ENCODE results near the gene EXOC6B.
A peak's percentile ranks its signal among the peaks of the same experiment; 100 is the strongest.

EXOC6B gene

GRCh38 chr2:72841462-72842125 is 15.8 kb upstream of the EXOC6B start:
- Mint-ChIP-seq H3K27ac (no peak overlapping the region), H3K4me3 (no peak overlapping the region), H3K27me3 (peaks cover 33% of the 10 kb centered on the region), H3K4me1 (no peaks in the 10 kb centered on the region), H3K9me3 (no peaks in the 10 kb centered on the region), H3K36me3 (no peaks in the 10 kb centered on the region)
- no peak for ATAC-seq

- Mint-ChIP-seq H3K4me3 (no peak overlapping the region), H3K9me3 (no peaks in the 10 kb centered on the region), H3K36me3 (no peaks in the 10 kb centered on the region), H3K4me1 (no peaks in the 10 kb centered on the region), H3K27me3 (peaks cover 33% of the 10 kb centered on the region), H3K27ac (no peak overlapping the region)
- no peak for ATAC-seq
These were observed 14.2 kb upstream of the EXOC6B start for GRCh38 chr2:72840066-72840465.

GRCh38 chr2:72837171-72837570 is 11.3 kb upstream of the EXOC6B start:
- no peaks in the 10 kb centered on the region for H3K36me3 Mint-ChIP-seq
- H3K27ac Mint-ChIP-seq = no peak overlapping the region
- no peak for ATAC-seq
- H3K4me1 Mint-ChIP-seq = peaks cover 5% of the 10 kb centered on the region
- H3K4me3 Mint-ChIP-seq = no peak overlapping the region
- peaks cover 28% of the 10 kb centered on the region for H3K27me3 Mint-ChIP-seq
- H3K9me3 Mint-ChIP-seq = no peaks in the 10 kb centered on the region

GRCh38 chr2:72835403-72835802 is 9.6 kb upstream of the EXOC6B start:
- peaks cover 5% of the 10 kb centered on the region for H3K4me1 Mint-ChIP-seq
- H3K36me3 Mint-ChIP-seq = no peaks in the 10 kb centered on the region
- ATAC-seq = no peak
- H3K27me3 Mint-ChIP-seq = peaks cover 16% of the 10 kb centered on the region
- H3K27ac Mint-ChIP-seq = no peak overlapping the region
- no peaks in the 10 kb centered on the region for H3K9me3 Mint-ChIP-seq
- H3K4me3 Mint-ChIP-seq = no peak overlapping the region

- peaks cover 15% of the 10 kb centered on the region for H3K27me3 Mint-ChIP-seq
- no peak overlapping the region for H3K4me3 Mint-ChIP-seq
- H3K4me1 Mint-ChIP-seq = peaks cover 5% of the 10 kb centered on the region
- H3K27ac Mint-ChIP-seq = no peak overlapping the region
- no peaks in the 10 kb centered on the region for H3K36me3 Mint-ChIP-seq
- no peaks in the 10 kb centered on the region for H3K9me3 Mint-ChIP-seq
- no peak for ATAC-seq
These were observed 8.8 kb upstream of the EXOC6B start for GRCh38 chr2:72834596-72834995.

- Mint-ChIP-seq H3K4me1 (peaks cover 5% of the 10 kb centered on the region), H3K27ac (no peak overlapping the region), H3K4me3 (no peak overlapping the region), H3K27me3 (peaks cover 13% of the 10 kb centered on the region), H3K9me3 (no peaks in the 10 kb centered on the region), H3K36me3 (no peaks in the 10 kb centered on the region)
- peak; percentile 42 for ATAC-seq
These were observed 7.4 kb upstream of the EXOC6B start for GRCh38 chr2:72833084-72833714.

- H3K27ac Mint-ChIP-seq = no peak overlapping the region
- H3K9me3 Mint-ChIP-seq = no peaks in the 10 kb centered on the region
- no peak for ATAC-seq
- no peak overlapping the region for H3K4me3 Mint-ChIP-seq
- peaks cover 13% of the 10 kb centered on the region for H3K27me3 Mint-ChIP-seq
- peaks cover 9% of the 10 kb centered on the region for H3K4me1 Mint-ChIP-seq
- H3K36me3 Mint-ChIP-seq = no peaks in the 10 kb centered on the region
These were observed 4.4 kb upstream of the EXOC6B start for GRCh38 chr2:72830273-72830672.

- H3K9me3 Mint-ChIP-seq = no peaks in the 10 kb centered on the region
- peaks cover 22% of the 10 kb centered on the region for H3K4me1 Mint-ChIP-seq
- peaks cover 13% of the 10 kb centered on the region for H3K27me3 Mint-ChIP-seq
- no peaks in the 10 kb centered on the region for H3K36me3 Mint-ChIP-seq
- no peak overlapping the region for H3K4me3 Mint-ChIP-seq
- H3K27ac Mint-ChIP-seq = no peak overlapping the region
- ATAC-seq = no peak
These were observed 3.1 kb upstream of the EXOC6B start for GRCh38 chr2:72828840-72829507.

GRCh38 chr2:72827966-72828646 is 2.3 kb upstream of the EXOC6B start:
- H3K4me3 Mint-ChIP-seq = no peak overlapping the region
- peaks cover 13% of the 10 kb centered on the region for H3K27me3 Mint-ChIP-seq
- peaks cover 23% of the 10 kb centered on the region for H3K4me1 Mint-ChIP-seq
- no peak overlapping the region for H3K27ac Mint-ChIP-seq
- no peak for ATAC-seq
- no peaks in the 10 kb centered on the region for H3K36me3 Mint-ChIP-seq
- H3K9me3 Mint-ChIP-seq = no peaks in the 10 kb centered on the region

- Mint-ChIP-seq H3K27me3 (peaks cover 13% of the 10 kb centered on the region), H3K4me1 (peaks cover 26% of the 10 kb centered on the region), H3K9me3 (no peaks in the 10 kb centered on the region), H3K4me3 (no peak overlapping the region), H3K27ac (no peak overlapping the region), H3K36me3 (no peaks in the 10 kb centered on the region)
- ATAC-seq = no peak
These were observed 1.7 kb upstream of the EXOC6B start for GRCh38 chr2:72827487-72827886.

- no peak for ATAC-seq
- H3K4me3 Mint-ChIP-seq = peak overlapping the region; percentile 90
- H3K27me3 Mint-ChIP-seq = peaks cover 13% of the 10 kb centered on the region
- peaks cover 2% of the 10 kb centered on the region for H3K36me3 Mint-ChIP-seq
- peaks cover 37% of the 10 kb centered on the region for H3K4me1 Mint-ChIP-seq
- no peaks in the 10 kb centered on the region for H3K9me3 Mint-ChIP-seq
- peak overlapping the region; percentile 62 for H3K27ac Mint-ChIP-seq
These were observed 284 bp upstream of the EXOC6B start for GRCh38 chr2:72826156-72826477.

GRCh38 chr2:72824224-72824842 is 1.5 kb downstream of the EXOC6B start:
- Mint-ChIP-seq H3K9me3 (no peaks in the 10 kb centered on the region), H3K4me1 (peaks cover 49% of the 10 kb centered on the region), H3K4me3 (peak overlapping the region; percentile 89), H3K36me3 (peaks cover 7% of the 10 kb centered on the region), H3K27me3 (no peaks in the 10 kb centered on the region), H3K27ac (peak overlapping the region; percentile 62)
- no peak for ATAC-seq

- H3K27me3 Mint-ChIP-seq = no peaks in the 10 kb centered on the region
- no peak overlapping the region for H3K27ac Mint-ChIP-seq
- peaks cover 49% of the 10 kb centered on the region for H3K4me1 Mint-ChIP-seq
These were observed 3.0 kb downstream of the EXOC6B start for GRCh38 chr2:72822794-72823193.

GRCh38 chr2:72821983-72822382 is 3.9 kb downstream of the EXOC6B start:
- peaks cover 49% of the 10 kb centered on the region for H3K4me1 Mint-ChIP-seq
- H3K27ac Mint-ChIP-seq = no peak overlapping the region
- no peaks in the 10 kb centered on the region for H3K9me3 Mint-ChIP-seq
- H3K4me3 Mint-ChIP-seq = no peak overlapping the region
- no peak for ATAC-seq
- H3K27me3 Mint-ChIP-seq = no peaks in the 10 kb centered on the region
- H3K36me3 Mint-ChIP-seq = peaks cover 7% of the 10 kb centered on the region

More at GRCh38 chr2:72822794-72823193, 3.0 kb downstream of the EXOC6B start:
- Mint-ChIP-seq H3K36me3 (peaks cover 7% of the 10 kb centered on the region), H3K4me3 (no peak overlapping the region), H3K9me3 (no peaks in the 10 kb centered on the region)
- no peak for ATAC-seq

- Mint-ChIP-seq H3K27me3 (no peaks in the 10 kb centered on the region), H3K4me1 (peaks cover 47% of the 10 kb centered on the region), H3K4me3 (no peak overlapping the region), H3K27ac (no peak overlapping the region), H3K36me3 (peaks cover 7% of the 10 kb centered on the region), H3K9me3 (no peaks in the 10 kb centered on the region)
- ATAC-seq = no peak
These were observed 4.7 kb downstream of the EXOC6B start for GRCh38 chr2:72821118-72821517.

Measured in stimulated activated memory B cell treated with anti-CD40 and anti-IgM and Interleukin-4, amounts not matched to agents 10 μg/mL and 1 μg/mL and 100 μg/mL, for 72 hours (primary cell).